HCT116 (cell line): Measurements from ENCODE around the gene CCDC92. TPM values are rescaled to one million over a fixed set of nuclear protein-coding genes. Genes with fewer than 3 reads are reported as not detected.

ENCODE experiments used
- ATAC-seq: fragments of 200-7000 bp; cut with Tn5 transposase; 2 replicates; pipeline ENCODE4 v1.9.1; 2020; ENCODE audit warnings: mild to moderate bottlenecking, moderate library complexity
- BruUV-seq: library from RNA; stranded (reverse); fragments of 400-500 nt; replicated peaks from 2 replicates; lab custom pipeline; 2021; lab: Mats Ljungman, UMichigan
- CTCF ChIA-PET: fragments of 300-600 bp; sonication (Branson Sonifier 250); formaldehyde crosslinking; loops from one replicate; lab custom pipeline; 2021; ENCODE audit warnings: antibody characterized with exemption; lab: Charles Lee
- POLR2A ChIA-PET: fragments of 300-600, 350-600 bp; sonication (Branson Sonifier 250); formaldehyde crosslinking; loops from one replicate; lab custom pipeline; 2021; ENCODE audit warnings: antibody characterized with exemption; lab: Charles Lee
- RAD21 ChIA-PET, 2 experiments: fragments of 300-600 bp; sonication (Branson Sonifier 250); formaldehyde crosslinking; loops; one replicate each; lab custom pipeline; 2023; ENCODE audit warnings: low total read pairs in 2 of 2; ENCODE audit not compliant: uncharacterized antibody in 2 of 2, unreplicated experiment in 2 of 2, low non-redundant PET in 1 of 2; lab: Charles Lee
- DNase-seq: peaks from one replicate; pipeline ENCODE4 v3.0.0-alpha.2; 2010; ENCODE audit warnings: low read depth, low spot score
- H2AFZ ChIP-seq: fragments of 200-600 bp; shearing (Covaris generic), sonication (generic); 2 replicates; pipeline ENCODE4 v1.6.1; 2017; ENCODE audit warnings: low read depth, mixed run types, mixed read lengths, antibody characterized with exemption, low read length; ENCODE audit not compliant: poor library complexity, severe bottlenecking
- H3K27ac ChIP-seq: 2 replicates; pipeline ENCODE4 v1.5.1; 2012; ENCODE audit warnings: low read depth, low read length
- H3K27me3 ChIP-seq: fragments of 200-600 bp; sonication (generic); 2 replicates; pipeline ENCODE4 v1.6.1; 2016; ENCODE audit warnings: mixed run types, low read length, mixed read lengths; ENCODE audit not compliant: insufficient read depth
- H3K36me3 ChIP-seq, 2 experiments: fragments of 200-500 bp in 1 of 2; fragments of 200-600 bp in 1 of 2; sonication (Bioruptor generic) in 1 of 2; sonication (generic) in 1 of 2; 2 replicates each; pipeline versions ENCODE4 v1.5.1 to v1.6.1; 2014 to 2016; ENCODE audit warnings: low read length in 2 of 2, inconsistent platforms in 1 of 2, mixed read lengths in 1 of 2, mixed run types in 1 of 2; ENCODE audit not compliant: insufficient read depth in 2 of 2, control insufficient read depth in 1 of 2
- H3K4me1 ChIP-seq, 2 experiments: fragments of 200-600 bp in 1 of 2; sonication (generic) in 1 of 2; 2 replicates each; pipeline versions ENCODE4 v1.5.1 to v1.6.1; 2012 to 2017; ENCODE audit warnings: low read length in 2 of 2, inconsistent platforms in 1 of 2, mild to moderate bottlenecking in 1 of 2, mixed read lengths in 1 of 2, mixed run types in 1 of 2, moderate library complexity in 1 of 2; ENCODE audit not compliant: insufficient read depth in 2 of 2, control insufficient read depth in 1 of 2
- H3K4me2 ChIP-seq: fragments of 200-600 bp; sonication (generic); 2 replicates; pipeline ENCODE4 v1.6.1; 2017; ENCODE audit warnings: mixed run types, low read length, mixed read lengths
- H3K4me3 ChIP-seq, 2 experiments: fragments of 200-600 bp in 1 of 2; sonication (generic) in 1 of 2; replicated peaks in 1 of 2; 2 replicates each; pipeline ENCODE4 v1.5.1; 2011 to 2016; ENCODE audit warnings: low read length in 2 of 2, control low read depth in 1 of 2, low read depth in 1 of 2, mild to moderate bottlenecking in 1 of 2, mixed read lengths in 1 of 2, mixed run types in 1 of 2
- H3K79me2 ChIP-seq: fragments of 200-600 bp; sonication (generic); 2 replicates; pipeline ENCODE4 v1.6.1; 2017; ENCODE audit warnings: mild to moderate bottlenecking, mixed run types, low read length, moderate library complexity, mixed read lengths; ENCODE audit not compliant: insufficient read depth
- H3K9ac ChIP-seq: fragments of 200-600 bp; sonication (generic); 2 replicates; pipeline ENCODE4 v1.6.1; 2016; ENCODE audit warnings: low read length, mixed read lengths
- H3K9me2 ChIP-seq: fragments of 200-600 bp; sonication (generic), shearing (Covaris generic); 2 replicates; pipeline ENCODE4 v1.6.1; 2017; ENCODE audit warnings: mixed run types, mild to moderate bottlenecking, moderate library complexity; ENCODE audit not compliant: insufficient read depth
- H3K9me3 ChIP-seq, 2 experiments: fragments of 200-500 bp in 1 of 2; fragments of 200-600 bp in 1 of 2; sonication (Bioruptor generic) in 1 of 2; sonication (generic) in 1 of 2; 2 replicates each; pipeline ENCODE4 v1.6.1; 2014 to 2017; ENCODE audit warnings: low read length in 2 of 2, mixed read lengths in 2 of 2, inconsistent platforms in 1 of 2, low read depth in 1 of 2, mild to moderate bottlenecking in 1 of 2, mixed run types in 1 of 2, moderate library complexity in 1 of 2; ENCODE audit not compliant: control insufficient read depth in 1 of 2, insufficient read depth in 1 of 2
- H4K20me1 ChIP-seq: fragments of 200-600 bp; sonication (generic), shearing (Covaris generic); 2 replicates; pipeline ENCODE4 v1.6.1; 2017; ENCODE audit warnings: mixed run types, mild to moderate bottlenecking, moderate library complexity; ENCODE audit not compliant: insufficient read depth
- CBX3 ChIP-seq: IDR thresholded peaks from 2 replicates; pipeline ENCODE4 v1.6.1; 2012; ENCODE audit warnings: low read depth
- CTCF ChIP-seq, 3 experiments: fragments of 200-600 bp in 1 of 3; sonication (generic) in 1 of 3; IDR thresholded peaks in 2 of 3; conservative IDR thresholded peaks in 1 of 3; 2 replicates each; pipeline ENCODE4 v1.5.1; 2012 to 2017; ENCODE audit warnings: low read depth in 2 of 3, low read length in 2 of 3, antibody characterized with exemption in 1 of 3, borderline replicate concordance in 1 of 3, control low read depth in 1 of 3, mild to moderate bottlenecking in 1 of 3, mixed read lengths in 1 of 3, mixed run types in 1 of 3, moderate library complexity in 1 of 3; ENCODE audit not compliant: insufficient read depth in 1 of 3
- EGR1 ChIP-seq: IDR thresholded peaks from 2 replicates; pipeline ENCODE4 v1.6.1; 2012; ENCODE audit warnings: low read depth
- ELF1 ChIP-seq: IDR thresholded peaks from 2 replicates; pipeline ENCODE4 v1.6.1; 2012; ENCODE audit warnings: low read depth, borderline replicate concordance
- EZH2 ChIP-seq: fragments of 200-600 bp; sonication (generic); IDR thresholded peaks from 2 replicates; pipeline ENCODE4 v1.6.1; 2017; ENCODE audit warnings: antibody characterized with exemption, mixed run types
- MAX ChIP-seq: IDR thresholded peaks from 2 replicates; pipeline ENCODE4 v1.6.1; 2012
- POLR2A ChIP-seq: IDR thresholded peaks from 2 replicates; pipeline ENCODE4 v1.7.0; 2011; ENCODE audit warnings: borderline replicate concordance; ENCODE audit not compliant: insufficient read depth, insufficient read length; ENCODE audit errors: extremely low read depth
- SP1 ChIP-seq: IDR thresholded peaks from 2 replicates; pipeline ENCODE4 v1.6.1; 2012; ENCODE audit warnings: low read depth
- ZBTB33 ChIP-seq: IDR thresholded peaks from 2 replicates; pipeline ENCODE4 v1.6.1; 2011; ENCODE audit warnings: mild to moderate bottlenecking, low read length, moderate library complexity; ENCODE audit not compliant: insufficient replicate concordance; ENCODE audit errors: extremely low read depth
- ZNF274 ChIP-seq: fragments of 200-500 bp; sonication (Bioruptor generic); IDR thresholded peaks from 2 replicates; pipeline ENCODE4 v1.6.1; 2014; ENCODE audit warnings: mild to moderate bottlenecking, low read depth, low read length, inconsistent platforms
- intact Hi-C: fragments of 100-400 bp; cut with micrococcal nuclease; formaldehyde crosslinking; loops from 2 replicates; pipeline ENCODE4 v1.10.0; 2022
- total RNA-seq: library from RNA; stranded (reverse); gene quantifications from one replicate; pipeline ENCODE4 v1.2.1, GENCODE V29; 2021; ENCODE audit not compliant: unreplicated experiment

The CCDC92 gene
- total RNA-seq, 1 experiment from 2014 or later, result 9.7 TPM

GRCh38 chr12:123948796-123949769 lies 23.5 kb downstream of the CCDC92 start:
- intact Hi-C loops, result no loop called here
- POLR2A ChIA-PET, result no interaction called here
- CTCF ChIA-PET, result no interaction called here
- no peaks in the 10 kb centered on the region for H3K9me3 ChIP-seq
- no peak overlapping the region for H3K4me3 ChIP-seq
- ATAC-seq (no peak), DNase-seq (no peak)
- no peaks in the 10 kb centered on the region for H3K4me1 ChIP-seq
- no peaks in the 10 kb centered on the region for H4K20me1 ChIP-seq
- no peak overlapping the region for H2AFZ ChIP-seq
- RAD21 ChIA-PET, result no interaction called here
- no peaks in the 10 kb centered on the region for H3K27me3 ChIP-seq
- no peaks in the 10 kb centered on the region for H3K9me2 ChIP-seq
- H3K9ac ChIP-seq, result no peak overlapping the region
- no TSS peak for BruUV-seq
- no peaks in the 10 kb centered on the region for H3K36me3 ChIP-seq
- H3K79me2 ChIP-seq, result no peaks in the 10 kb centered on the region
- TF ChIP-seq MAX (no peak), SP1 (no peak), EZH2 (no peak), CBX3 (no peak), ZNF274 (no peak), ZBTB33 (no peak), POLR2A (no peak), ELF1 (no peak), EGR1 (no peak), CTCF (IDR thresholded peaks at IDR 0.05 in 2 of 3, conservative IDR thresholded peaks at IDR 0.05 in 1 of 3; ENCODE audit: borderline replicate concordance in 1 of 3, insufficient read depth in 1 of 3, low read depth in 2 of 3, low read length in 2 of 3) (no peak)
- no peak overlapping the region for H3K27ac ChIP-seq
- H3K4me2 ChIP-seq, result no peak overlapping the region
